GM21576 (cell line): Measurements from ENCODE around the gene KCNC4.

Experiments used
- ATAC-seq: cut with Tn5 transposase; IDR thresholded peaks from one replicate; pipeline ENCODE4 v1.9.1; 2021; ENCODE audit warnings: mild to moderate bottlenecking, moderate library complexity; ENCODE audit not compliant: unreplicated experiment

Gene KCNC4

DNA sequence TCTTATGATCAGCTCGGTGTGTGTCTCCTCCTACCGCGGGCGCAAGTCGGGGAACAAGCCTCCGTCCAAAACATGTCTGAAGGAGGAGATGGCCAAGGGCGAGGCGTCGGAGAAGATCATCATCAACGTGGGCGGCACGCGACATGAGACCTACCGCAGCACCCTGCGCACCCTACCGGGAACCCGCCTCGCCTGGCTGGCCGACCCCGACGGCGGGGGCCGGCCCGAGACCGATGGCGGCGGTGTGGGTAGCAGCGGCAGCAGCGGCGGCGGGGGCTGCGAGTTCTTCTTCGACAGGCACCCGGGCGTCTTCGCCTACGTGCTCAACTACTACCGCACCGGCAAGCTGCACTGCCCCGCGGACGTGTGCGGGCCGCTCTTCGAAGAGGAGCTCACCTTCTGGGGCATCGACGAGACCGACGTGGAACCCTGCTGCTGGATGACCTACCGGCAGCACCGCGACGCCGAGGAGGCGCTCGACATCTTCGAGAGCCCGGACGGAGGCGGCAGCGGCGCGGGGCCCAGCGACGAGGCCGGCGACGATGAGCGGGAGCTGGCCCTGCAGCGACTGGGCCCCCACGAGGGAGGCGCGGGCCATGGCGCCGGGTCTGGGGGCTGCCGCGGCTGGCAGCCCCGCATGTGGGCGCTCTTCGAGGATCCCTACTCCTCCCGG, 1.5 kb downstream of the KCNC4 start:
- ATAC-seq = no peak

DNA sequence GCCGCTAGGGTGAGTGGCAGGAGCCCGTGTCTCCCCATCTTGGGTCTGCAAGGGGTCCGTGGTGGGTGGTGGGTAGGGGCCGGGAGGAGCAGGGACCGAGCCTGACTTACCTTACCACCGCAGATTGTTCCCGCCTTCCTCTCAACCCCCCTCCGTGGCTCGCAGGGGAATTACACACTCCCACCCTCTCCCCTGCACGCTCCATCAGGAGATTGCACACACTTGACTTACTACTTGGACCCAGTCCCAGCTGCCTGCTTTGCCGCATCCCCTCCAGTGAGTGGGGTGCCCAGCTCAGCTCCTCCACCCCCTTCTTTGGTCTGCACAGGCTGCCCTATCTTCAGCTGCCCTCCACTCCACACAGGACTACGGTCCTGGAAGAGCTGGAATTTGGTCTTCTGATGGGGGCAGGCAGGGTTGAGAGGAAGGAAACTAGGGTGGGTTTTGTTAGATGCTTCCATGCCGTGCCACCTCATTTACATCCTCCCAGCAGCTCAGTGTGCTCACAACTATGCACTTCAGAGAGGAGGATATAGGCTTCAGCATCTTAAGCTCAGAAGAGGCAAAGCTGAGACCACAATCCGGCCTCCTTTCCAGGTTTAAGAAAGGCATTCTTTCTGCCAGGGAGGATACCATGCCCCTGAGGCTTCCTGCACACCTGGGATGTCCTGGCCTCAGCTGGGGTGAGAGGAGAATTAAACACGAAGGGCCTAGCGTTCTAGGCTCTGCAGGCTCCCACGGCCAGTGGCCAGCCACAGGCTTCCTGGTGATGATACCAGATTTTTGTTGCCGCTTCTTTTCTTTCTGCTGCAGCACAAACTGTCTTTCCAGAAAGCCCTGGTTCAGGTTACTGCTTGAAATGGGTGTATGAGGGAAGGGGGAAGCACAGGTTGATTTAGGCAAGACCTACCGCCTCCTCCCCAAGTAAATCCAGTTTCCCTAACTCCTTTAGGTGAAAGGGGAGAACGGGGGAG, 2.3 kb downstream of the KCNC4 start:
- ATAC-seq = no peak

GRCh38 chr1:110213143-110213540, 3.0 kb downstream of the KCNC4 start:
- no peak for ATAC-seq

- ATAC-seq = no peak
Measured at GRCh38 chr1:110214454-110215404, 4.6 kb downstream of the KCNC4 start.

DNA sequence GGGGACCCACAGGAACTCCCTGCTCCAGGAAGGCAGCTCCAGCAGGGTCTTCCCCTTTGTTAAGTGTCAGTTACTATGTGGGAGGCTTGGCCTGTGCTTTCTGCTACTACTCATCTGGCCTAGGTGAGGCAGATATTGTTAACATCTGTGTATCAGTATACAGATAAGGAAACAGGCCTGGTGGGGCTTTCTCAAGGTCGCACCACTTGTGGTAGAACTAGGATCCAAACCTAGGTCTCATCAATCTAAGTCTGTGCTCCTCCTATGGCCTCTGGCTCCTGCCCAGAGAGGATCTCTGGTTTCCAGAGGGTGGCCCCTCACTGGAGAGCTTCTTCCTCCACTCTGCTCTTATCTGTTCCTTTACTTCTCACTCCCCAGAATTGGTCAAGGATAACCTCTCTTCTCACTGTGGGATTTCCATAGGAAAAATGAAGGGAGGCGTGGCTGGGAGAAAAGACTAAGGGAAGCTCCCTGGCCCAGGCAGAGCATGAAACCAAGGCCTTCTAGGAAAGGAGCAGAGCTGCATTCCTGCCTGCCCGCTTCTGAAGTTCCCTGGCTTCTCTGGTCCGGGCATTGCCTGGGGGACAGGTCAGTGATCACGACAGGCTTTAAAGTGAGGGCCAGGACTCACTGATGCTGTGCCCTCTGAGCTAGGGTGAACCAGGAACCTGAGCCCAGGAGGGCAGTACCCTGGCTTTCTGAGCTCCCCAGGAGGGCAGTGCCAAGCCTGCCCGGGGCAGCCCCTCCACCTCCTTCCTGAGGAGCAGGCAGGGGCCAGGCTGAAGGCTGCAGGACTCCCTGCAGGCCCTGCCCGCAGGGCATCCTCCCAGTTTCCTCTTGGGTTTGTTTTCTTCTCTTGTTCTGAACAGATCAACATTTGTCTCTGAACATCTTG, 5.8 kb downstream of the KCNC4 start:
- ATAC-seq = no peak

GRCh38 chr1:110216844-110217444, 6.8 kb downstream of the KCNC4 start:
- no peak for ATAC-seq

DNA sequence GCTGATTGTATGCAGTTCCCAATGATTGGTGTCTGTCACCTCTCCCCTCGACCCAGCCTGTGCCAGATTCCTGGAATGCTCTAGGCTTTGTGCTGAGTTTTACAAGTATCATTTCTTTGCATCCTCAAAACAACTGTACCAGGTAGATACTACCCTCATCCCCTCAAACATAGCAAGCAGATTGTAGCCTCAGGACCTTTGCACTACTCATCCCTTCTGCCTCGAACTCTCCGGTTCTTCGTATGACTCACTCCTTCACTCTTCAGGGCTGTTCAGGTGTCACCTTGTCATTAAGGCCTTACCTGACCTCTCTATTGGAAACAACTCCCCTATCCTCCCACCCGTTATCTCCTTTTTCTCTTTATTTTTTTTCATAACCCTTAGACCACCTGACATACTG, 8.0 kb downstream of the KCNC4 start:
- ATAC-seq = no peak

- no peak for ATAC-seq
Measured at GRCh38 chr1:110218739-110219138, 8.6 kb downstream of the KCNC4 start.

GRCh38 chr1:110220324-110220723, 10.2 kb downstream of the KCNC4 start:
- ATAC-seq = no peak

- no peak for ATAC-seq
Measured at GRCh38 chr1:110221119-110221518, 11.0 kb downstream of the KCNC4 start.

DNA sequence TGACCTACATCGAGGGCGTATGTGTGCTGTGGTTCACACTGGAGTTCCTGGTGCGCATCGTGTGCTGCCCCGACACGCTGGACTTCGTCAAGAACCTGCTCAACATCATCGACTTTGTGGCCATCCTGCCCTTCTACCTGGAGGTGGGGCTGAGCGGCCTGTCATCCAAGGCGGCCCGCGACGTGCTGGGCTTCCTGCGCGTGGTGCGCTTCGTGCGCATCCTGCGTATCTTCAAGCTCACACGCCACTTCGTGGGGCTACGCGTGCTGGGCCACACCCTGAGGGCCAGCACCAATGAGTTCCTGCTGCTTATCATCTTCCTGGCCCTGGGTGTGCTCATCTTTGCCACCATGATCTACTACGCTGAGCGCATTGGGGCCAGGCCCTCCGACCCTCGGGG, 13.0 kb downstream of the KCNC4 start:
- ATAC-seq = no peak

DNA sequence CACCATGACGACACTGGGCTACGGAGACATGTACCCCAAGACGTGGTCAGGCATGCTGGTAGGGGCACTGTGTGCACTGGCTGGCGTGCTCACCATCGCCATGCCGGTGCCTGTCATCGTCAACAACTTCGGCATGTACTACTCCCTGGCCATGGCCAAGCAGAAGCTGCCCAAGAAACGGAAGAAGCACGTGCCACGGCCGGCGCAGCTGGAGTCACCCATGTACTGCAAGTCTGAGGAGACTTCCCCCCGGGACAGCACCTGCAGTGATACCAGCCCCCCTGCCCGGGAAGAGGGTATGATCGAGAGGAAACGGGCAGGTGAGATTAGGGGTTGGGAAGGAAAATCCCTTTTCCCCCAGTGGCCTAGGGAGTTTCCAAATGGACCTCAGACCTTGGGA, 13.5 kb downstream of the KCNC4 start:
- no peak for ATAC-seq

- ATAC-seq = no peak
Measured at GRCh38 chr1:110224240-110224995, 14.3 kb downstream of the KCNC4 start.

- no peak for ATAC-seq
Measured at GRCh38 chr1:110225212-110225611, 15.1 kb downstream of the KCNC4 start.

- ATAC-seq = no peak
Measured at GRCh38 chr1:110225756-110226404, 15.8 kb downstream of the KCNC4 start.

DNA sequence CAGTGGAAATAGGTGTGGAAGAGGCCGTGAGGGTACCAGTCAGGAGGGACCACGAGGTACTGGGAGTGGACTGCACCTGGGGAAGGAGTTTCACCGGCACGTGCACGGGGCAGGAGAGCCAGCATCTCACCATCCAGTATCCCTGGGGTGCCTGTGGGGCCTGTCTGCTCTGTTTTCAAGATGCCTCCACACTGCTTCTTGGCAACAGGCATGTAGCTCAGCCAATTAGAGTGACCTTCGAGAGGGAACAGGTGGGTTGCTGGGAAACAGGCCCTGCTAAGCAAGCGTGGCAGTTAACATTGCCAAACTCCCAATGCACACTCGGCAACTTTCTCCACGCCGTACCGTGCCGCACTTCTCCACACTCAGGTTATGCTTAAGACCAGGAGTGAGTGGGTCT, 17.7 kb downstream of the KCNC4 start:
- no peak for ATAC-seq

GRCh38 chr1:110228381-110228780, 18.3 kb downstream of the KCNC4 start:
- no peak for ATAC-seq

- no peak for ATAC-seq
Measured at GRCh38 chr1:110228869-110229268, 18.8 kb downstream of the KCNC4 start.
